G401 (cell line): ENCODE results near the gene AP3B2. TPM values are rescaled to one million over a fixed set of nuclear protein-coding genes. Genes with fewer than 3 reads are reported as not detected.
A peak's percentile ranks its signal among the peaks of the same experiment; 100 is the strongest.
"Not testable (repeated sequence)": the region's sequence is repeated elsewhere in the genome, so short reads cannot be mapped to it uniquely, and the experiment has no call there.

ENCODE experiments used
- DNase-seq: peaks from one replicate; pipeline ENCODE4 v3.0.0-alpha.2; 2015; ENCODE audit warnings: low spot score
- in situ Hi-C: cut with HindIII; loops from 2 replicates; pipeline ENCODE4 v1.10.0; 2016; ENCODE audit warnings: low sequenced_read_pairs, mixed read lengths
- total RNA-seq: library from RNA; depleted of rRNA; stranded (reverse); fragments of >200 nt; shearing (Covaris generic); gene quantifications from 2 replicates; pipeline ENCODE4 v1.2.3, GENCODE V29; 2014

AP3B2 gene
- total RNA-seq, 1 experiment from 2014 or later, result 5.3 TPM

GRCh38 chr15:82653483-82654168 lies 56.0 kb downstream of the AP3B2 start:
- in situ Hi-C loops, result no loop called here
- no peak for DNase-seq

DNA sequence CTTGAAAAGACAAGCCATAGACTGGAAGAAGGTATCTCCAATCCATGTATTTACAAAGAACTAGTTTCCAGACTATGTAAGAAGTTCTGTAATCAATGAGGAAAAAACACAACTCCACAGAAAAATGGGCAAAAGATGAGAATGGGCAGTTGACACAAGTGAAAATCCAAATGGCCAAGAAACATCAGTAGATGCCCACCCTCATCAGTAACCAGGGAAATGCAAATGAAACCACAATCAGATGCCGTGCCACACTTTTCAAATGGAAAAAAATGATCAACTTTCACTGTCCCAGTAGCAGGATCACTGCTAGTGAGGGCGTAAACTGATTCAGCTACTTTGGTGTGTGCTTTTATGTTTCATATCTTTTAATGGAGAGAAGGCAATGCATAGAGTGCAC lies 58.0 kb downstream of the AP3B2 start:
- in situ Hi-C loops, result no loop called here
- no peak for DNase-seq

GRCh38 chr15:82650046-82650670 lies 59.5 kb downstream of the AP3B2 start:
- in situ Hi-C loops, result no loop called here
- DNase-seq, result no peak

- in situ Hi-C loops, result no loop called here
- peak; percentile 34 for DNase-seq
These were observed 60.3 kb downstream of the AP3B2 start for GRCh38 chr15:82649226-82649999.

DNA sequence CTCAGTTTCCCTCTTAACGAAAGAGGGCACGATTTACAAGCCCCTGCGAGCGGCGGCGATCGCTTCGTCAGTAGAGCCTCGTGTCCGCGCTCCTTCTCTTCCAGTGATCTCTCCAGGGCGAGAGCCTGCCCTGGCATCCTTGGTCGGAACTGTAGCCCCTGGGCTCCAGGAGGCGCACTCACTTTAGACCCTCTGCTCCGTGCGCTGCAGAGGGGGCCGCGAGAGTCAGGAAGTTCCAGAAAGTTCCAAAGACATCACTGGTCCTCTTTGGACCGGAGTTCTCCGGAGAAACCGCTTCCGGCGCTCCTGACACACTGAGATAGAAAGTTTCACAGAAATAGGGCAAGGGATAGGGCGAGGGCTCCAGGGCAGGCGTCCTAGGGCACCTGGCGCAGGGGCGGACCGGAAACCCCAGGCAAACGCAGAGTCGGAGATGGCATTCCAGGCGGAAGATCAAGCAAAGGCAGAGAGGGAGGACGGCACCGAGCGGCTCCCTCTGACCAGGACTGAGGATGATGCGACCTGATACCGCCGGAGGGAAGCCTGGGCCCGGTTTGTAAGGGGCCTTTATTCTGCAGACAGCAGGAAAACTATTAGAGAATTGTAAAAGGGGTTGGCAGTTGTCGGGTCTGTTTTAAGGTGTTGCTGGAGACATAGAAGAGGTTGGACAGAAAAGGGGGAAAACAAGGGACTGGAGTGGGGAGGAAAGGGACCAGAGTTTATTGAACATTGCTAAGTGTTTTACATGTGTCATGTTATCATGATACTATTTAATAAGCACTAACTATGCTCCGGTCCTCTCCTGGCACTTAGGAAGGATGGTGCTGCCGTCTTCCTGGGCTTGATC lies 61.2 kb downstream of the AP3B2 start:
- DNase-seq, result peak; percentile 33
- in situ Hi-C loops, result no loop called here

DNA sequence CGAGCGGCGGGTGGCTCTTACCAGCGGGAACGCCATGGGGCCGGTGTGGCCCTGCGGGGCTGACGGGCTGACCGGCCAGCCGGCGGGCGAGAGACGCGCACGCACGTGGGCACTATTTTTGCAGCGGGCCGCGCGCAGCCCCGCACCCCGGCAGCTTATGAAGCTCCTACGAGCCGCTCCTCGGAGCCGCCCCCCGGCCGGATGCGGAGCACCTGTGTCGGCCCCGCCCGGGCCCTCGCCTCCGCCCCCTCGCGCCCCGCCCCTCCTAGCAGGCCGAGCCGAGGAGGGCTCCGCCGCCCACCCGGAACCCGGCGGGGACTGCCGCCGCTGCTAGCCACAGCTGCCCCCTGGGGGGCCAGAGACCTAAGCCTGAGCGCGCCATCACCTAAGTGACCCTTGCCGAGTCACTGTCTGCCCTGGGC lies 61.8 kb downstream of the AP3B2 start:
- no peak for DNase-seq
- in situ Hi-C loops, result no loop called here

- in situ Hi-C loops, result no loop called here
- DNase-seq, result peak; percentile 28
These were observed 62.4 kb downstream of the AP3B2 start, which contains the start of gene CPEB1 for GRCh38 chr15:82647045-82647834. TSS of gene CPEB1 (minus strand) at chr15:82647363. CDS start at chr15:82628459, 18,904 bp downstream.

GRCh38 chr15:82646250-82647044 lies 63.2 kb downstream of the AP3B2 start:
- DNase-seq, result peak; percentile 11
- in situ Hi-C loops, result no loop called here

DNA sequence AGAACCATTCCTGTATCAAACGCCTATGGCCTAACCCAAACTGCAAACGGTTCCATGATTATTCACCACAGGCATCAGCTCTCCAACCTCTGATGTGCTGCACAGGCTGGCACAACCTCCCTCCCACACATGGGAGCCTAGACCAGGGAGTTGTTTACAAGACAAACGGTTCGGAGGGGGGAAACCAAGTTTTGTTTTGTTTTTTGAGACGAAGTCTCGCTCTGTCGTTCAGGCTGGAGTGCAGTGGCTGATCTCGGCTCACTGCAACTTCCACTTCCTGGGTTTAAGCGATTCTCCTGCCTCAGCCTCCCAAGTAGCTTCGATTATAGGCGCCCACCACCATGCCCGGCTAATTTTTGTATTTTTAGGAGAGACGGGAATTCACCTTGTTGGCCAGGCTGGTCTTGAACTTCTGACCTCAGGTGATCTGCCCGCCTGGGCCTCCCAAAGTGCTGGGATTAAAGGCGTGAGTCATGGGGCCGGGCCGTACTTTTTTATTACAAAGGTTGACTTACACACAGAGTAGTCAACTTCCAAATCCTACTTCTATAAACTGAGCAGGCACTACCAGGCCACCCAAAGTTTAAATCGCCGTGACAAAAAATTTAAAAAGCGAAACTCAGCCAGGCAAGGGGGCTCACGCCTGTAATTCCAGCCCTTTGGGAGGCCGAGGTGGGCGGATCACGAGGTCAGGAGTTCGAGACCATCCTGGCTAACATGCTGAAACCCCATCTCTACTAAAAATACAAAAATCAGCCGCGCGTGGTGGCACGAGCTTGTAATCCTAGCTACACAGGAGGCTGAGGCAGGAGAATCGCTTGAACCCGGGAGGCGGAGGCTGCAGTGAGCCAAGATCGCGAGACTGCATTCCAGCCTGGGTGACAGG lies 64.5 kb downstream of the AP3B2 start:
- in situ Hi-C loops, DNase-seq: not testable (repeated sequence)

DNA sequence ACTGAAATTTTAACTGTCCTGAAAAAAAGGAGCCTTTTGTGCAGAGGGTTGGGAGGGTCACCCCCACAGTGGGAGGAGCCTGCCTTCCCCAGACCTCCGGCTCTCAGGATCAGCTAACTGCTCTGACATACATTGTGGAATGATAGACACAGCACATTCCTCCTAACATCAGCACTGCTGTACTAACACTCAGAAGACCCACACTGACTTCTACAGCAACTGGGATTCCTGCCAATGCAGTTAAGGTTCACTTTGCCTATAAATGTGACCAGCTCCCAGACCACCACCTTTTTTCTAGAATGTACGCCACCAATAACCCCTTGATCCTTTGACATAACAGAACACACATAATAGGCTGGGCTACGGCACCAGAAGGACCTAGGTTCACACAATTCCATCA lies 65.7 kb downstream of the AP3B2 start:
- no peak for DNase-seq
- in situ Hi-C loops, result no loop called here

DNA sequence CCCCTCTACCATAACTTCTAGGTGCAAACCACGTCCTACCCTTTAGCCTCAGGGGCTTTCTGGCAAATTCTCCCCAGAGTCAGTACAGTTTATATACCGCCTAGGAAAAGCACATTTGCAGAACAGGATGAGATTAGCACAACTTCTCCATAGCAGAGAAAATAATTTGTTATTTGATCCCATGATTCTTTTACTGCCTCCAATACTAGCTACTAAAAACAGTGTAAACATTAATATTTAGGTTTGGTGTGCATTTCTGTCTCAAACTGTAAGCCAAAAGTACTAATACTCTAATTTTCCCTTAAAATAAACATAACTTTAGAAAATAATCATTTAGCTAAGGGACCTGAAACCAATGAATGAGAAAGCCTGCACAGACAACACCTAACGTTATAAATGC lies 67.0 kb downstream of the AP3B2 start:
- in situ Hi-C loops, result no loop called here
- no peak for DNase-seq

GRCh38 chr15:82641129-82641798 lies 68.4 kb downstream of the AP3B2 start:
- in situ Hi-C loops, result no loop called here

DNA sequence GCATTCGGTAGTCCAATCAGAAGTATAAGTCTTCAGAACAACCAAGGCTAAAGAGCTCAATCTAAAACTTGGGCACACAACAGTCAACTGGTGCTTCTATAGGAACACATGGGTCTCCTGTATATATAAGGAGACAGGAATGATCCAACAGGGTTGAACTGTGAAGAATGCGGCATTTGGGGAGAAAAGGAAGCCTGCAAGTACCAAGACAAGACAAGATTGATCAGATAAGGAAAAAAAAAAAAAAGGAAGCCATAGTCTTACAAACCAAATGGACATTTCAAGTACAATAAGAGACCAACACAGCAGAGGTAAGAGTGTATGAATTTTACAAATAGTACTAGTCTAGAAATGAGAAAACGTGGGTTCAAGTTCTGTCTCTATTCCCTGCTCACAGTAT lies 69.0 kb downstream of the AP3B2 start:
- DNase-seq, result no peak
- in situ Hi-C loops, result no loop called here

More at GRCh38 chr15:82641129-82641798, 68.4 kb downstream of the AP3B2 start:
- DNase-seq, result no peak

DNA sequence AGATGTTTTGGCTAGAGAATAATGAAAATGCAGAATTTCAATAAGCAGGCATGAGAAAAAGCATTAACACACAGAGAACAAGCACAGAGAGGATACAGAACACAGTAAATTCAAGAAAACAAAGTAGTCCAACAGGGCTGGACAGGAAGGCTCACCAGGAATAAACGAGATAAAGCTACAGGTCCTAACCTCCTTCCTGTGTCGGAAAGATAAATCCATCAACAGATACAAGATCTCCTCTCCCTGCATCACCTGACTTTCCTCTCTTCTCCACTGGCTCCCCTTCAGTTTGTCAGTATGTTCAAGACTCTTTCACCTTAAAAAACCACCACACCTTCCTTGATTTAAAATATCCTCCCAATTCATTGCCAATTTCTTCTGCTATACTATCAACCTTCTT lies 73.9 kb downstream of the AP3B2 start:
- in situ Hi-C loops, result no loop called here
- DNase-seq, result no peak

DNA sequence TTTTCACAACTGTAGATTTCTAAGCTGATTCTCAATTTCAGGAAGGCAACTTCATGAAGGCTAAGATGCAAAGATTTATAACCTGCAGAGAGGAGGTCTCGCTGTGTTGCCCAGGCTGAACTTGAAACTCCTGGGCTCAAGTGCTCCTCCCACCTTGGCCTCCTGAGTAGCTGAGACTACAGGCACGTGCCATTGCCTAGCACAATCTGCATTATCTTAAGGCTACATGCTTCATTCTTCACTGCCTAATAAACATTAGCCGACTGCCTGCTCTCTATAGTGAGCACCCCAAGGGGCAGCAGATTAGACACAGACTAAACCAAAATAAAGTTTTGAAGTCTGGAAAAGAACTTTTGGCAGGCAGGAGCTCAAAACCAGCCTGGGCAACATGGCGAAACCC lies 79.6 kb downstream of the AP3B2 start:
- in situ Hi-C loops, result no loop called here
- DNase-seq, result no peak

DNA sequence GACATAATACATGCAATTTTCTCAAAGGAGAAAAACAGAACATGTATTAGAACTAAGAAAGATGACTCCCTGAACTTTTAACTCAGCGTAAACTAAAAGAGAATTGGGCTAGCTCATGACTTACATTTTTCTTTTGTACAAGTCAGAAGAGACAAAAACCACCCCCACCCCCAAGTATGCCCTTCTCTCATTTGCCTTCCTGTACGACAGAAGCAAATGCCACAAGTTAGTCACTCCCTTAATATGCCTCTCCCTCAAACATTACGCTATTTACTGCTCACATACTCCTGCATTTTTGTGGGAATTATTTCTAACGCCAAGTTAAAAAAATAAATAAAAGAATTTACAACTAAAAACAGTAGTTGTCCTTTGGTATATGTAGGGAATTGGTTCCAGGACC lies 84.5 kb downstream of the AP3B2 start:
- DNase-seq, result no peak
- in situ Hi-C loops, result no loop called here
